Subcutaneous adipose tissue (tissue), 4 donors: Measurements from ENCODE around the gene DMRTC2. TPM values are rescaled to one million over a fixed set of nuclear protein-coding genes. Genes with fewer than 3 reads are reported as not detected.

ENCODE experiments used
- total RNA-seq, 4 donors: library from RNA; depleted of rRNA; stranded (reverse); fragments of >200 nt; gene quantifications; one replicate each; pipeline ENCODE4 v1.1.0, GENCODE V29; 2016
- TF ChIP-seq, protein P1 (sequence below): fragments of 450-650 bp; IDR thresholded peaks from one replicate; pipeline ENCODE4 v1.5.1; 2016; ENCODE audit warnings: low read depth, mild to moderate bottlenecking, control low read depth, antibody characterized with exemption, moderate library complexity

The DMRTC2 gene
- total RNA-seq, 4 donors from 2014 or later, result not detected

DNA sequence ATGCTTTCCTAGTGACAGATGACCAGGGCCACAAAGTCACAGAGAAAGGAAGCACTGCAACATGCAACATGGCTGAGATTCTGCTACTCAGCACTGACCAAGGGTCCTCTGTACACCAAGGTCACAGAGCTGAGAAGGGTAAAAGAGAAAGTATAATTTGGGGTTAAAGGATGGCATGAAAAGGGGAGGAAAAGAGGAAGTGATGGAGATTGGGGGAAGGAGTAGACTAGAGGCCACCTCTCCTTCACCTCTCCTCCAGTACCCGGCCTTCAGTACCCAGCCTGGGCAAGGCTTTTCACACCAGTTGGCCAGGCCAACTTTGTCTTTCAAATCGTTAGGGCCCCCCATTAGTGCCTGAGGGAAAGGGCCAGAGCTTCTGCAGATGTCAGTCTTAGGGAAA lies 8.9 kb downstream of the DMRTC2 start:
- TF ChIP-seq, protein P1, sequence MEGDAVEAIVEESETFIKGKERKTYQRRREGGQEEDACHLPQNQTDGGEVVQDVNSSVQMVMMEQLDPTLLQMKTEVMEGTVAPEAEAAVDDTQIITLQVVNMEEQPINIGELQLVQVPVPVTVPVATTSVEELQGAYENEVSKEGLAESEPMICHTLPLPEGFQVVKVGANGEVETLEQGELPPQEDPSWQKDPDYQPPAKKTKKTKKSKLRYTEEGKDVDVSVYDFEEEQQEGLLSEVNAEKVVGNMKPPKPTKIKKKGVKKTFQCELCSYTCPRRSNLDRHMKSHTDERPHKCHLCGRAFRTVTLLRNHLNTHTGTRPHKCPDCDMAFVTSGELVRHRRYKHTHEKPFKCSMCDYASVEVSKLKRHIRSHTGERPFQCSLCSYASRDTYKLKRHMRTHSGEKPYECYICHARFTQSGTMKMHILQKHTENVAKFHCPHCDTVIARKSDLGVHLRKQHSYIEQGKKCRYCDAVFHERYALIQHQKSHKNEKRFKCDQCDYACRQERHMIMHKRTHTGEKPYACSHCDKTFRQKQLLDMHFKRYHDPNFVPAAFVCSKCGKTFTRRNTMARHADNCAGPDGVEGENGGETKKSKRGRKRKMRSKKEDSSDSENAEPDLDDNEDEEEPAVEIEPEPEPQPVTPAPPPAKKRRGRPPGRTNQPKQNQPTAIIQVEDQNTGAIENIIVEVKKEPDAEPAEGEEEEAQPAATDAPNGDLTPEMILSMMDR, result no peak

DNA sequence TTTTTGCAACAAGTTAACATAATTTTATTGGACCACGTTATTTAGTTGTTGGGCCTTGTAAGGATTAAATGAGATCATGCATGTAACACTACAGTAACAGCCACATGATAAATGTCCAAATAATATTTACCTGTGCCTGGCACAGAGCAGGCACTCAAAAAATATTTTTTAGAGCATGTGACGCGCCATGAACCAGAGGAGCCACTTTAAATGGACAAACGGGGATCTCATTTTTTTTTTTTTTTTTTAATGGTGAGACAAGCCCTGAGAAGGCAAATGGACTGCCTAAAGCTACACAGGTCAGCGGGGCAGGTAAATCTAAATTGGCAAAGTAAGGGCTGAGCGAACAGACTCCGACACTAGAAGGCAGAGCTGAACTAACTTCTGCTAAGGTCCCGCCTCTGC lies 14.4 kb downstream of the DMRTC2 start:
- TF ChIP-seq, protein P1, result no peak

DNA sequence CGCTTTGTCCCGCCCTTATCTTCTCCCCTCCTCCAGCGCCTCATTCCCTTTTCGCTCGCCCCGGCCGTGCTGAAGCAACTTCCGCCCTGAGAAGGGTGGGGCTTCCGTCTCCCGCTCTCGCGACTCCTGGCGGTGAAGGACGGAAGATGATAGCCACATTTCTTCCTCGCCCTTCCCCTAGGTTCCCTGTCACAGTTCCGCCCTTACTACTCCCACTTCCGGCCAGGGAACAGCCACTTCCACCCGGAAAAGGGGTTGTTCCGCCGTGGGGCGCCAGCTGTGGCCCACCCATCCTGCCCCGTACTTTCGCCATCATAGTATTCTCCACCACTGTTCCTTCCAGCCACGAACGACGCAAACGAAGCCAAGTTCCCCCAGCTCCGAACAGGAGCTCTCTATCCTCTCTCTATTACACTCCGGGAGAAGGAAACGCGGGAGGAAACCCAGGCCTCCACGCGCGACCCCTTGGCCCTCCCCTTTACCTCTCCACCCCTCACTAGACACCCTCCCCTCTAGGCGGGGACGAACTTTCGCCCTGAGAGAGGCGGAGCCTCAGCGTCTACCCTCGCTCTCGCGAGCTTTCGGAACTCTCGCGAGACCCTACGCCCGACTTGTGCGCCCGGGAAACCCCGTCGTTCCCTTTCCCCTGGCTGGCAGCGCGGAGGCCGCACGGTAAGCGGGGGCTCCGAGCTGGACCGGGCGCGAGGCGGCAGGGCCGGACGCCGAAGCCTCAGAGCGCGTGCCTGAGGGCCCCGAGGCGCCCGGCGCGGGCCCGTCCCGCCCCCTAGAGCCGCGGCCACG lies 15.0 kb downstream of the DMRTC2 start, which contains the start of gene RPS19:
RPS19 (plus strand) TSS at position 638 of the 801 bp plus-strand sequence. CDS start 520 bp downstream, outside the sequence.
- TF ChIP-seq, protein P1, result no peak

DNA sequence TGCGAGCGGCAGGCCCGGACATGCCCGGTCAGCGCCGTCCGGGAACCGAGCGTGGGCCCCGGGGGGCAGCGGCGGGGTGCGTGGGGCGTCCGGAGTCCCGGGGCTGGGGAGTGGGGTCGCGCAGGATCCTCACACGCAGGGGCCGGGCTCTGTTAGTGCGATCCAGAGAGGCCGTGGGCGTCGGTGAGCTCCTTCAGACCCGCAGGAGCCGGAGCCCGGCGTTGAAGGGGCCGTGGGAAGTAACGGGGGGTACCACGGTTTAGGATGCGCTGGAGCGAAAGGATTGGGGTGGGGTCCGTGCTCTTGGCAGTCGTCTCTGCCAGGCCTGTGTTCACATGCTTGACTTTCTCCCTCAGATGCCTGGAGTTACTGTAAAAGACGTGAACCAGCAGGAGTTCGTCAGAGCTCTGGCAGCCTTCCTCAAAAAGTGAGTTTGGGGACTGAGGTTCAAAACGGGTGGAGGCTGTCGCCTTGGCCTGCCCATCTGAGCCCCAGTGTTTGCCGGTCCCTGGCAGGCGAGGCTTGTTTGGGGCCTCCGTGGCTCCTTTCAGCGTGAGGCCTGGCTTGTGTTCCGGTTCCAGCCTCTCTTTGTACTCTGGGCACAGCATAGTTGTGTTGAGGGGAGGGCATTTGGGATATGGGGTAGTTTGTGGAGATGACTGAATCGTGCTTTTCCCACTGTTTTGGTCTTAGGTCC lies 15.7 kb downstream of the DMRTC2 start:
- TF ChIP-seq, protein P1, result no peak

DNA sequence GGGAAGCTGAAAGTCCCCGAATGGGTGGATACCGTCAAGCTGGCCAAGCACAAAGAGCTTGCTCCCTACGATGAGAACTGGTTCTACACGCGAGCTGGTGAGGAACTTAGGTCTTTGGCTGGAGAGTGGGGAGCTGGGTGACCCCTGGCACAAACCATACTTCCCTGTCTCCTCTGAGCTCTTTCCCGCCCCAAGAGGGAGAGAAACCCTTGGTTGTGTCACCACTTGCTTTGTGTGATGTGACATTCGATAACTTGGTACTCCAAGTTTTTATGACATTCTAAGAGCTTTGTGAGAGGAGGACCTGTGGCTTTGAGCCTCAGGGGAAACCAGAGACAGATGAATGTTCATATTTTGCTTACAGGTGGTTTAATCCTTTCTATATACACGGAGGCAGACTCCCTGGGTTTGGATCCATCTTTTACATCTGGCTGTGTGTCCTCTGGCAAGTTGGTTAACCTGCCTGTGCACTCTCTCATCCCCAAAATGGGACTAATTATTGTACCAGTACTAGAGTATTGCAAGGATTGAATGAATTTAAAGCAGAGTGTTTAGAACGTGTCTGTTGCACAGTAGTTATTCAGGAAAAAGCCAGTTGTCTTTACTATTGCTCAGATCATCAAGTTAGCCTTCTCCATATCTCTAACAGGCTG lies 16.4 kb downstream of the DMRTC2 start:
- TF ChIP-seq, protein P1, result no peak

DNA sequence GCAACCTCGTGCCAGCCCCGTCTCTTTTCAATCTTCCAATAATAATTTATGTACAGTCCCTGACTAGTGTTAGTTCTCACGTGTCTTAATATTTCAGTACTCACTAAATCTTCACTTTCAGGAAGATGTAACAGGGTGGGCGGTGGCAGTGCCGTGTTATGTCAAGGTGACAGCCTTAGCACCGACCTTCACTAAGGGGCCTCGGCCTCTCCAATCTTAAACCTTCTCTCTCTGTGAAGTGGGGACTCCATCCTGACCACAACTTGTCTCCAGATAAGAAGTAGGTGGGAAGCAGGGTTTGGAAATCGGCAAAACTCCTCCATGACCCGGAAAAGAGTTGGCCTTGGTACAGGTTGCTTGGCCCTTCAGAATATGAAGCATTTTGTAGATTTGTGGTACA lies 17.0 kb downstream of the DMRTC2 start:
- TF ChIP-seq, protein P1, result no peak

DNA sequence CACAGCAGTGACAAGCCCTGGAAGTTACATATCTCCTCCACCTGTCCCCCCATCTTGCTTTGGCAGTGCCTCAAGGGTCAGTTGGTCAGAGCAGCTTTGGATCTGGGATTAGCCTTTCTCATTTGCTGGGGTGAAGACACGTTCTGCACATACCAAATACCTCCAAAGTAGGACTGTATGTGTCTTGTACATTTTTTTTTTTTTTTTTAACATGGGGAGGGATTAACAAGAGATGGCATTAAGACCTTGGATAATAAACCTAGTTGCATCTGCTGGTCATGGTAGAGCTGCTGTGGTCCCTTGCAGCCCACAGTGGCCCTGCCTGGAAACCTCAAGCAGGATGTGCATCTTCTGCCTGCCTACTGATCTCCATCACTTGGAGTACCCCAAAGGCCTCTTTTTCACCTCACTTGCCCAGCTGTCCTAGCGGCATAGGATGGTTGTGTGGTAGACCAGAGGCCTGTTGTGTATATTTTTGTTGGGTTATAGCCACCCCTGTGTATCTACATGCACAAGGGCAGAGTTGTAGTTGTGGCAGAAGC lies 17.7 kb downstream of the DMRTC2 start:
- TF ChIP-seq, protein P1, result no peak
